Hepatocyte (in vitro differentiated cells): Measurements from ENCODE around the gene EPPIN. TPM values are rescaled to one million over a fixed set of nuclear protein-coding genes. Genes with fewer than 3 reads are reported as not detected.

Experiments used
- DNase-seq: peaks from one replicate; pipeline ENCODE4 v3.0.0-alpha.2; 2016; ENCODE audit warnings: low spot score
- H2AFZ ChIP-seq: fragments of 200-600 bp; sonication (generic); 2 replicates; pipeline ENCODE4 v1.6.0; 2016; ENCODE audit warnings: antibody characterized with exemption, mild to moderate bottlenecking
- H3K27ac ChIP-seq: fragments of 200-600 bp; sonication (generic); 2 replicates; pipeline ENCODE4 v1.5.1; 2016; ENCODE audit warnings: mild to moderate bottlenecking
- H3K27me3 ChIP-seq: fragments of 200-600 bp; sonication (generic); 2 replicates; pipeline ENCODE4 v1.6.1; 2016
- H3K36me3 ChIP-seq: fragments of 200-600 bp; sonication (generic); replicated peaks from 2 replicates; pipeline ENCODE4 v1.5.1; 2016; ENCODE audit warnings: low read depth; ENCODE audit not compliant: insufficient read depth
- H3K4me1 ChIP-seq: fragments of 200-600 bp; sonication (generic); 2 replicates; pipeline ENCODE4 v1.5.1; 2016; ENCODE audit warnings: mild to moderate bottlenecking, moderate library complexity; ENCODE audit not compliant: insufficient read depth
- H3K4me2 ChIP-seq: fragments of 200-600 bp; sonication (generic); 2 replicates; pipeline ENCODE4 v1.6.0; 2016
- H3K4me3 ChIP-seq: fragments of 200-600 bp; sonication (generic); 2 replicates; pipeline ENCODE4 v1.5.1; 2016; ENCODE audit warnings: mild to moderate bottlenecking
- H3K79me2 ChIP-seq: fragments of 200-600 bp; sonication (generic); 2 replicates; pipeline ENCODE4 v1.6.0; 2017; ENCODE audit warnings: mild to moderate bottlenecking
- H3K9me2 ChIP-seq: fragments of 200-600 bp; sonication (generic); replicated peaks from 2 replicates; pipeline ENCODE4 v1.6.0; 2017; ENCODE audit warnings: mild to moderate bottlenecking; ENCODE audit not compliant: insufficient read depth
- H3K9me3 ChIP-seq: fragments of 200-600 bp; sonication (generic); 2 replicates; pipeline ENCODE4 v1.5.1; 2016; ENCODE audit warnings: low read depth, mild to moderate bottlenecking
- H4K20me1 ChIP-seq: fragments of 200-600 bp; sonication (generic); 2 replicates; pipeline ENCODE4 v1.6.0; 2016; ENCODE audit warnings: mild to moderate bottlenecking; ENCODE audit not compliant: insufficient read depth, poor library complexity, severe bottlenecking
- CTCF ChIP-seq: fragments of 200-600 bp; sonication (generic); IDR thresholded peaks from 2 replicates; pipeline ENCODE4 v1.5.1; 2016; ENCODE audit warnings: antibody characterized with exemption, mild to moderate bottlenecking; ENCODE audit not compliant: poor library complexity
- EZH2 ChIP-seq: fragments of 200-600 bp; sonication (generic); IDR thresholded peaks from 2 replicates; pipeline ENCODE4 v1.6.1; 2016; ENCODE audit warnings: antibody characterized with exemption, mild to moderate bottlenecking, borderline replicate concordance
- EZH2phosphoT487 ChIP-seq: fragments of 200-600 bp; sonication (generic); IDR thresholded peaks from one replicate; pipeline ENCODE4 v1.6.1; 2018; ENCODE audit warnings: antibody characterized with exemption, mild to moderate bottlenecking, low read depth, moderate library complexity; ENCODE audit not compliant: unreplicated experiment, severe bottlenecking
- WGBS: methylation state at CpG from one replicate; pipeline ENCODE4 v1.1.6; 2016; ENCODE audit warnings: low lambda C conversion rate; ENCODE audit errors: missing lambda C conversion rate; 5-methylcytosine and 5-hydroxymethylcytosine counted together
- polyA plus RNA-seq: library from polyadenylated mRNA; unstranded; fragments of >200 nt; fragmentation: Nextera tagmentation; extraction: Ambion mirVana; gene quantifications from 2 replicates; pipeline ENCODE4 v1.2.1, GENCODE V29; 2016
- small RNA-seq: library from RNA; depleted of rRNA; stranded (forward); fragments of <200 nt; gene quantifications from one replicate; pipeline ENCODE3, GENCODE V24; 2014
- total RNA-seq: library from RNA; depleted of rRNA; stranded (reverse); fragments of >200 nt; gene quantifications from 2 replicates; pipeline ENCODE4 v1.2.3, GENCODE V29; 2014

The EPPIN gene
- total and polyA plus RNA-seq, 2 experiments from 2014 or later: not detected

GRCh38 chr20:45497971-45498494 is 49.2 kb downstream of the EPPIN start:
- H3K9me3 ChIP-seq: no peaks in the 10 kb centered on the region
- no peak overlapping the region for H3K4me2 ChIP-seq
- WGBS: 81% methylated on average over 3 of the region's 3 CpGs
- no peaks in the 10 kb centered on the region for H3K79me2 ChIP-seq
- TF ChIP-seq EZH2: no peak
- no peak for TF ChIP-seq EZH2phosphoT487
- H2AFZ ChIP-seq: no peak overlapping the region
- H3K27ac ChIP-seq: no peak overlapping the region
- no peak overlapping the region for H3K4me3 ChIP-seq
- peaks cover 4% of the 10 kb centered on the region for H3K27me3 ChIP-seq
- H3K4me1 ChIP-seq: no peaks in the 10 kb centered on the region
- H3K9me2 ChIP-seq: no peaks in the 10 kb centered on the region
- DNase-seq: no peak
- H4K20me1 ChIP-seq: no peaks in the 10 kb centered on the region
- no peaks in the 10 kb centered on the region for H3K36me3 ChIP-seq

GRCh38 chr20:45496166-45496565 is 51.0 kb downstream of the EPPIN start:
- Histone ChIP-seq H3K4me3 (no peak overlapping the region), H2AFZ (no peak overlapping the region), H3K79me2 (no peaks in the 10 kb centered on the region), H3K36me3 (no peaks in the 10 kb centered on the region), H3K27ac (no peak overlapping the region), H3K4me1 (no peaks in the 10 kb centered on the region), H3K27me3 (peaks cover 4% of the 10 kb centered on the region), H3K4me2 (no peak overlapping the region), H3K9me2 (no peaks in the 10 kb centered on the region), H3K9me3 (no peaks in the 10 kb centered on the region), H4K20me1 (no peaks in the 10 kb centered on the region)
- WGBS: 78% methylated on average over 3 of the region's 3 CpGs
- no peak for DNase-seq
- no peak for TF ChIP-seq CTCF
- TF ChIP-seq EZH2: no peak
- no peak for TF ChIP-seq EZH2phosphoT487

GRCh38 chr20:45495501-45495941 is 51.7 kb downstream of the EPPIN start:
- Histone ChIP-seq H3K27me3 (peaks cover 4% of the 10 kb centered on the region), H3K79me2 (no peaks in the 10 kb centered on the region), H2AFZ (no peak overlapping the region), H3K4me3 (no peak overlapping the region), H3K9me2 (no peaks in the 10 kb centered on the region), H3K9me3 (no peaks in the 10 kb centered on the region), H3K4me2 (no peak overlapping the region), H4K20me1 (no peaks in the 10 kb centered on the region), H3K4me1 (no peaks in the 10 kb centered on the region), H3K27ac (no peak overlapping the region), H3K36me3 (no peaks in the 10 kb centered on the region)
- no peak for DNase-seq
- no peak for TF ChIP-seq CTCF
- TF ChIP-seq EZH2: no peak
- no peak for TF ChIP-seq EZH2phosphoT487
- 84% methylated on average over 1 of the region's 1 CpG for WGBS

Small RNA genes within 50 kb of the gene (small RNA-seq; reads per million reads assigned to genes)
- gene AL031663.1 (not detected), gene HSPD1P21 (not detected), gene RNA5SP485 (not detected)

Other genes starting within 250 kb of the EPPIN start
- gene RBPJL, start 240.6 kb downstream of the EPPIN start, total RNA-seq: not detected in 2 replicates
- not detected in 2 replicates for gene RBPJL, start 240.6 kb downstream of the EPPIN start, polyA plus RNA-seq
- 0.57 TPM in 1 of 2 replicates, not detected in the other for gene MATN4, start 239.1 kb downstream of the EPPIN start, total RNA-seq
- 0.50 TPM in 1 of 2 replicates, not detected in the other for gene MATN4, start 239.1 kb downstream of the EPPIN start, polyA plus RNA-seq
- gene SDC4, start 199.0 kb downstream of the EPPIN start, total RNA-seq: 191 and 194 TPM in 2 replicates
- gene SDC4, start 199.0 kb downstream of the EPPIN start, polyA plus RNA-seq: 159 and 178 TPM in 2 replicates
- 42.0 and 50.7 TPM in 2 replicates for gene SYS1, start 184.2 kb downstream of the EPPIN start, total RNA-seq
- gene SYS1, start 184.2 kb downstream of the EPPIN start, polyA plus RNA-seq: 28.9 and 35.8 TPM in 2 replicates
- not detected in 2 replicates for gene TP53TG5, start 169.1 kb downstream of the EPPIN start, total RNA-seq
- gene TP53TG5, start 169.1 kb downstream of the EPPIN start, polyA plus RNA-seq: 0.23 TPM in 1 of 2 replicates, not detected in the other
- 12.3 and 12.8 TPM in 2 replicates for gene DBNDD2, start 139.1 kb downstream of the EPPIN start, total RNA-seq
- gene DBNDD2, start 139.1 kb downstream of the EPPIN start, polyA plus RNA-seq: 11.1 and 17.9 TPM in 2 replicates
- gene PIGT, start 131.3 kb downstream of the EPPIN start, total RNA-seq: 67.1 TPM in 2 replicates
- gene PIGT, start 131.3 kb downstream of the EPPIN start, polyA plus RNA-seq: 163 and 168 TPM in 2 replicates
- gene WFDC2, start 77.6 kb downstream of the EPPIN start, total RNA-seq: 12.6 and 16.7 TPM in 2 replicates
- 92.1 and 99.1 TPM in 2 replicates for gene WFDC2, start 77.6 kb downstream of the EPPIN start, polyA plus RNA-seq
- not detected in 2 replicates for gene SPINT3, start 31.8 kb downstream of the EPPIN start, total RNA-seq
- not detected in 2 replicates for gene SPINT3, start 31.8 kb downstream of the EPPIN start, polyA plus RNA-seq
- not detected in 2 replicates for gene WFDC6, start 7.9 kb downstream of the EPPIN start, total RNA-seq
- gene WFDC6, start 7.9 kb downstream of the EPPIN start, polyA plus RNA-seq: not detected in 2 replicates
- not detected in 2 replicates for gene WFDC8, start 31.9 kb upstream of the EPPIN start, total RNA-seq
- gene WFDC8, start 31.9 kb upstream of the EPPIN start, polyA plus RNA-seq: not detected in 2 replicates
- gene WFDC10A, start 82.3 kb upstream of the EPPIN start, total RNA-seq: not detected in 2 replicates
- gene WFDC10A, start 82.3 kb upstream of the EPPIN start, polyA plus RNA-seq: not detected in 2 replicates
- gene WFDC9, start 83.9 kb upstream of the EPPIN start, total RNA-seq: not detected in 2 replicates
- gene WFDC9, start 83.9 kb upstream of the EPPIN start, polyA plus RNA-seq: not detected in 2 replicates
- gene WFDC11, start 122.8 kb upstream of the EPPIN start, total RNA-seq: not detected in 2 replicates
- not detected in 2 replicates for gene WFDC11, start 122.8 kb upstream of the EPPIN start, polyA plus RNA-seq
- not detected in 2 replicates for gene WFDC13, start 154.6 kb upstream of the EPPIN start, total RNA-seq
- 0.29 TPM in 1 of 2 replicates, not detected in the other for gene WFDC13, start 154.6 kb upstream of the EPPIN start, polyA plus RNA-seq
- 2.6 TPM in 1 of 2 replicates, not detected in the other for gene WFDC10B, start 157.6 kb upstream of the EPPIN start, total RNA-seq
- 0.62 and 1.9 TPM in 2 replicates for gene WFDC10B, start 157.6 kb upstream of the EPPIN start, polyA plus RNA-seq
- gene SPINT4, start 174.9 kb upstream of the EPPIN start, total RNA-seq: not detected in 2 replicates
- not detected in 2 replicates for gene SPINT4, start 174.9 kb upstream of the EPPIN start, polyA plus RNA-seq
- 0.72 and 2.6 TPM in 2 replicates for gene WFDC3, start 244.5 kb upstream of the EPPIN start, total RNA-seq
- 9.9 and 16.8 TPM in 2 replicates for gene WFDC3, start 244.5 kb upstream of the EPPIN start, polyA plus RNA-seq
- 18.8 and 25.2 TPM in 2 replicates for gene DNTTIP1, start 244.6 kb upstream of the EPPIN start, total RNA-seq
- 60.3 and 65.1 TPM in 2 replicates for gene DNTTIP1, start 244.6 kb upstream of the EPPIN start, polyA plus RNA-seq